Adrenal gland (tissue), 5 donors: ENCODE results near the gene TBC1D10A.

Source experiments
- CTCF ChIP-seq, 6 experiments: fragments of 450-650 bp in 4 of 6; fragments of 200-600 bp in 2 of 6; sonication (generic) in 1 of 6; IDR thresholded peaks; 1 replicate in 5 of 6; 2 replicates in 1 of 6; pipeline versions ENCODE4 v1.5.1 to v1.8.0; 2016 to 2021; ENCODE audit warnings: antibody characterized with exemption in 6 of 6, mild to moderate bottlenecking in 2 of 6, moderate library complexity in 1 of 6
- POLR2A ChIP-seq, 2 donors: fragments of 450-650 bp; IDR thresholded peaks; one replicate each; pipeline ENCODE4 v1.6.1; 2017; ENCODE audit warnings: antibody characterized with exemption in 2 of 2, mild to moderate bottlenecking in 2 of 2, moderate library complexity in 1 of 2
- donor health status: DM: no; HTN: no; CAD: no.

- TF ChIP-seq POLR2A (IDR thresholded peaks at IDR 0.05) (no peak), CTCF (IDR thresholded peaks at IDR 0.05) (no peak)
Observed at GRCh38 chr22:30279046-30279788, 47.5 kb downstream of the TBC1D10A start.
